Measurements from ENCODE around the gene S100A12. TPM values are rescaled to one million over a fixed set of nuclear protein-coding genes. Genes with fewer than 3 reads are reported as not detected.

Gene S100A12
- total RNA-seq, 1 donor from 2014 or later, result not detected

GRCh38 chr1:153367090-153367489 lies 8.3 kb downstream of the S100A12 start:
- DNase-seq (ENCODE audit: low read depth), result no peak
- TF ChIP-seq CTCF (IDR thresholded peaks at IDR 0.05; ENCODE audit: insufficient read depth, low read length, poor library complexity, severe bottlenecking), result no peak
- H3K4me3 ChIP-seq (ENCODE audit: low read depth, low read length), result no peak overlapping the region
- no peaks in the 10 kb centered on the region for H3K36me3 ChIP-seq (ENCODE audit: control insufficient read depth, insufficient read depth, low read length)
- H3K27me3 ChIP-seq (ENCODE audit: control insufficient read depth, insufficient read depth, low read length), result no peaks in the 10 kb centered on the region

- H3K36me3 ChIP-seq (ENCODE audit: control insufficient read depth, insufficient read depth, low read length), result no peaks in the 10 kb centered on the region
- no peaks in the 10 kb centered on the region for H3K27me3 ChIP-seq (ENCODE audit: control insufficient read depth, insufficient read depth, low read length)
- no peak for TF ChIP-seq CTCF (IDR thresholded peaks at IDR 0.05; ENCODE audit: insufficient read depth, low read length, poor library complexity, severe bottlenecking)
- no peak for DNase-seq (ENCODE audit: low read depth)
- no peak overlapping the region for H3K4me3 ChIP-seq (ENCODE audit: low read depth, low read length)
Observed at GRCh38 chr1:153366261-153366660, 9.2 kb downstream of the S100A12 start.

GRCh38 chr1:153365696-153366095 lies 9.7 kb downstream of the S100A12 start:
- no peak overlapping the region for H3K4me3 ChIP-seq (ENCODE audit: low read depth, low read length)
- no peak for DNase-seq (ENCODE audit: low read depth)
- no peaks in the 10 kb centered on the region for H3K27me3 ChIP-seq (ENCODE audit: control insufficient read depth, insufficient read depth, low read length)
- TF ChIP-seq CTCF (IDR thresholded peaks at IDR 0.05; ENCODE audit: insufficient read depth, low read length, poor library complexity, severe bottlenecking), result no peak
- H3K36me3 ChIP-seq (ENCODE audit: control insufficient read depth, insufficient read depth, low read length), result no peaks in the 10 kb centered on the region

GRCh38 chr1:153364766-153365666 lies 10.4 kb downstream of the S100A12 start:
- no peak for TF ChIP-seq CTCF (IDR thresholded peaks at IDR 0.05; ENCODE audit: insufficient read depth, low read length, poor library complexity, severe bottlenecking)
- Histone ChIP-seq H3K27me3 (ENCODE audit: control insufficient read depth, insufficient read depth, low read length) (no peaks in the 10 kb centered on the region), H3K36me3 (ENCODE audit: control insufficient read depth, insufficient read depth, low read length) (no peaks in the 10 kb centered on the region), H3K4me3 (ENCODE audit: low read depth, low read length) (no peak overlapping the region)
- no peak for DNase-seq (ENCODE audit: low read depth)

GRCh38 chr1:153364156-153364555 lies 11.3 kb downstream of the S100A12 start:
- Histone ChIP-seq H3K27me3 (ENCODE audit: control insufficient read depth, insufficient read depth, low read length) (no peaks in the 10 kb centered on the region), H3K36me3 (ENCODE audit: control insufficient read depth, insufficient read depth, low read length) (no peaks in the 10 kb centered on the region), H3K4me3 (ENCODE audit: low read depth, low read length) (no peak overlapping the region)
- TF ChIP-seq CTCF (IDR thresholded peaks at IDR 0.05; ENCODE audit: insufficient read depth, low read length, poor library complexity, severe bottlenecking), result no peak
- DNase-seq (ENCODE audit: low read depth), result no peak

- H3K27me3 ChIP-seq (ENCODE audit: control insufficient read depth, insufficient read depth, low read length), result no peaks in the 10 kb centered on the region
- TF ChIP-seq CTCF (IDR thresholded peaks at IDR 0.05; ENCODE audit: insufficient read depth, low read length, poor library complexity, severe bottlenecking), result no peak
- H3K36me3 ChIP-seq (ENCODE audit: control insufficient read depth, insufficient read depth, low read length), result no peaks in the 10 kb centered on the region
- DNase-seq (ENCODE audit: low read depth), result no peak
- H3K4me3 ChIP-seq (ENCODE audit: low read depth, low read length), result no peak overlapping the region
Observed at GRCh38 chr1:153363641-153364040, 11.8 kb downstream of the S100A12 start.
